ELR (cell line): Measurements from ENCODE around the gene WDR3.
"Not testable (repeated sequence)": the region's sequence is repeated elsewhere in the genome, so short reads cannot be mapped to it uniquely, and the experiment has no call there.

ENCODE experiments used
- DNase-seq: peaks from one replicate; pipeline ENCODE4 v3.0.0-alpha.2; 2015; ENCODE audit warnings: low read depth

WDR3 gene

GRCh38 chr1:117929343-117930172 lies at the start of gene WDR3, which contains the start of gene GDAP2:
Gene WDR3, plus strand, starts transcription at chr1:117929739. Its CDS starts 3,581 bp downstream, at chr1:117933320.
Gene GDAP2, minus strand, starts transcription at chr1:117929621. Its CDS starts 9,264 bp downstream, at chr1:117920357.
- peak; percentile 99 for DNase-seq

GRCh38 chr1:117883616-117884015 lies 45.9 kb upstream of the WDR3 start:
- peak; percentile 67 for DNase-seq

DNA sequence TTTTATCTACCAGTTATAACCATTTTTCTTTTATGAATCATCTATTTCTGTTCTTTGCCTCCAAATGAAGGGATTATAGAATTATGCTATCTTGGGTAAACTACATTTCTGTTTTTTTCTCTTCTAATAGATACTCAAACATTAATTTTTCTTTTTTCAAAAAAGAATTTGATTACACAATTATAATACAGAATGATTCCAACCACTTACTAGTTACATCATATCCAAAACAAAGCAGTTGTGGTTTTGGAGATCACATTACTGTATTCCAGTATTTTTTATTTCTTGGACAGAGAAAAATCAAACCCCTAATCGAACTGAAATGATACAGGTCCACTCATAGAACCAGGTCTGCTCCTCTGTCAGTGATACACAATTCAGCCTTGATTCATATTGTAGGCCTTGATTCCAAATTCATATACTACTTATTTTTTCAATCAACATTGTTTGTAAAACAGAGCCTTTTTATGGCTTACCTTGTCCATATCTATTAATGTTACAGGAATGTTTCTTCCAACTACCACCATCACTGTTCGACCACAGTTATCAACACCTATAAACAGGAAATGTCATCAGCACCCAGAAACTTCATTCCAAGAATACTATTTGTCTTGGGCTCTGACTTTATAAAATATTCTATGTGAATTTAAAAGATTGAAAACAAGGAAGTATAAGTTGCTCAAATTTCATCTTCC lies 43.3 kb upstream of the WDR3 start:
- DNase-seq: peak; percentile 79

DNA sequence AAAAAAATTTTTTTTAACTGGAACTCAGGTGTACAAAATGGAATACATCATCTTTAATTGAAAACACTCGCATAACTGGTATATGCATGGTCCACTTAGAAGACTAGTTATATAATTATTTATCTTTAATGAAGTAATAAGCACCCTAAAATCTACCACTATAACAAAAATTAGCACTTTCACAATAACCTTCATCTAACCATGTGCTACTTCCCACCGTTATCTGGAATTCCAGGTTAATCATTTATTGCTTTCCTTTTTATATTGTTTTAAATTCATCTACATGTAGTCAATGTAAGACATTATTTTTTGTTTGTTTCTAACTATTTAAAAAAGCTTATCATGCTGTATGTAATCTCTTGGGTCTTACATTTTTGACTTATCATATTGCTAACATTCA lies 39.1 kb upstream of the WDR3 start:
- no peak for DNase-seq

DNA sequence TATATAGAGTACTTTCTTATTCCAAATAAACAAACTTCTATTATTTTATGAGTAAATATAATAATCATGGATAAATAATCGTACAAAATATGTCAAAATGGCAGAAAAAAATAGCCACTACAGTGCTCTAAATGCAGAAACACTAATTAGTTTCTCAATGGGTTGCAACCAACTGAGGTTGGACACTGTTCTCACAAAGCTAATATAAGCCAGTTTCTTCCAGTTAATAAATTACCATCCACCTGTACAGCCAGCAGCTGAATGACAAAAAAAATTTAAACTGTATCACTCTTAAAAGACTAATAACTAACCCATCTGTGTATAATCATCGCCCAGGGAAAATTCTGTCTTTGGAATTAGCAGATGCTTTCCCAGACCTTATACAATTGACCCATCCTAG lies 37.0 kb upstream of the WDR3 start:
- DNase-seq: no peak

DNA sequence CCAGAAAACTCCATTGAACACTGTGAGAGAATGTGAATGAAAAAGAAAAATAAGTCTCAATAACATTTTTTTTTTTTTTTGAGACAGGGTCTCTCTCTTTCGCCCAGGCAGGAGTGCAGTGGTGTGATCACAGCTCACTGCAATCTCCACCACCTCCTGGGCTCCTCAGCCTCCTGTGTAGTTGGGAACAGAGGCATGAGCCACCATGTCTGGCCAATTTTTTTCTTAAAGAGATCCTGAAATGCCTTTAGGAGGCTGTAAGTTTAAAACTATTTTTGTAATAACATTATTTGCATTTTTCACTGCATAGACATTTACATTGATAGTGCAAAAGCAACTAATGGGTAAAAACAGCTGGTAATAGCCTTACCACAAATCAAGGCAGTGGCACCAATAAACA lies 35.5 kb upstream of the WDR3 start:
- no peak for DNase-seq

DNA sequence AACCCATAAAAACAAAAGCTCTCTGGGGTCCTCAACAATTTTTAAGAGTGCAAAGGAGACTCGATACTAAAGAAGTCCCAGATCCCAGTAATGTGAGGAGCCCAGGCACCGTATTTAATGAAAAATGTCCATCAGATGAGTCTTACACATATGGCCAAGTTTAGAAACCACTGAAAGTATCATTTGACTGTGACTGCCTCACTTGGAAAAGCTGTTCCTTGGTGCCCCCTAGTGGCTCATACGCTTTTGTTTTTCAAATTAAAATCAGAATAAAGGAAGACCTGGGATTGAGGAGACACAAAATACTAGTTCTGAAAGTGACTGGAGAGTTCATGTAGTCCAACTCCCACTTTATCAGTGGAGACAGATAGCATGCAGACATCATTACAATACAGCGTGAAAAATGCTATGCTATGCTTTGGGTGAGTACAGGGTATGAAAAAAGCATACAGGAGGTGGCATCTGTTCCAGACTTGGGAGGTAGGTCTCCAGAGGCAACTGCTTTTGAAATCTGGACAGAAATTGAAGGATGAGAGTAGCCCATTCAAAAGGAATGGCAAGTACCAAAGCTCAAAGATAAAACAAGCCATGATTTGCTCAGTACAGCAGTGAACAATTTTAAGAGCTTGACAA lies 33.9 kb upstream of the WDR3 start:
- DNase-seq: peak; percentile 91

- DNase-seq: no peak
Measured at GRCh38 chr1:117897551-117897950, 32.0 kb upstream of the WDR3 start.

DNA sequence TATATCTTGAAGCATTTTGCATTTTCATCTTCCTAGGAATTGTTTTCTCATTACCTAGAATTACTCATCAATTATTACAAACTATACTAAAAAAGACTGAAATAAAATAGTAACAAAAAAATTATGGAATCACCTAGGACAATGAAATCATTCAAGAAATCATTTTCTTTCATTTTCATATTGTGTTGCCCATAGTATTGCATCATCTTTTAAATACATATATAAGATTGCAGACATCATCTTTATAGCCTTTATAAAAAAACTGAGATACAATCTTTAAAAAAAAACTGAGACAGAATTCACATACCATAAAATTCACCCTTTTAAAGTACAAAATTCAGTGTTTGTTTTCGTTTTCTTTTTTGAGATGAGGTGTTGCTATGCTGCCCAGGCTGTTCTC lies 29.7 kb upstream of the WDR3 start:
- DNase-seq: no peak

GRCh38 chr1:117902944-117903343 lies 26.6 kb upstream of the WDR3 start:
- DNase-seq: no peak

DNA sequence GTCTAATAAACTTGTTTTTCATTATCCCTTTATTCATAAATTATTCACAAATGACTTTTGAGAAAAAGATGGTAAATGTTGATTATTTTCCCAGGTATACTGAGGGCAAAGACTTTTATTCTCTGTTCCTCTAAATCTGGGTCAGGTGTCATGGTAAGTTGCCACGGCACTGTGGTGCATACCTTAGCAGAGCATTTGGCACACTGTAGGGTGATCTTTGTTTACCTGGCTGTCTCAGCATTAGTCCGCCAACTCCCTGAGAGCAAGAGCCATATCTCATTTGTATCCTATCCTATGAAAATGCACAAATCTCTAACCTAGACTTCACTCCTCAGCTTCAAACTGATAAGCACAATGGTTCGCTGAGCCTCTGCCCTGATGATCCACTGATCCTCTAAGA lies 25.1 kb upstream of the WDR3 start:
- no peak for DNase-seq

DNA sequence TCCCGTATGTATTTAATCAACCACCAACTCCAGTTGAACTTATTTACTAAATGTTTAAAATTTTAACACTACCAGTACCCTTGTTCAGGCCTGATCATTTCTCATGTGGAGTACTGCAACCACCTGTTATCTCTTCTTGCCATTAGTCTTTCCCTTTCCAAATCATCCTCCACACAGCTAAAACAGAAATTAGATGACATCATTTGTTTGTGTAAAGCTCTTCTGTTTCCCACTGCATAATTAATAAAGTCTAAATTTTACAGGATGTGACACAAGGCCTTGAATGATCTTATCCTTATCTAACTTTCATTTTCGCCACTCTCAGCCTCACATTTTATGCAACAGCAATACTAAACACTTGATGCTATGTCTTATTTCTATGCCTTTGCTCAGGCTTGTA lies 24.5 kb upstream of the WDR3 start:
- DNase-seq: no peak

GRCh38 chr1:117911051-117911450 lies 18.5 kb upstream of the WDR3 start:
- no peak for DNase-seq

GRCh38 chr1:117919376-117919775 lies 10.2 kb upstream of the WDR3 start:
- DNase-seq: no peak

DNA sequence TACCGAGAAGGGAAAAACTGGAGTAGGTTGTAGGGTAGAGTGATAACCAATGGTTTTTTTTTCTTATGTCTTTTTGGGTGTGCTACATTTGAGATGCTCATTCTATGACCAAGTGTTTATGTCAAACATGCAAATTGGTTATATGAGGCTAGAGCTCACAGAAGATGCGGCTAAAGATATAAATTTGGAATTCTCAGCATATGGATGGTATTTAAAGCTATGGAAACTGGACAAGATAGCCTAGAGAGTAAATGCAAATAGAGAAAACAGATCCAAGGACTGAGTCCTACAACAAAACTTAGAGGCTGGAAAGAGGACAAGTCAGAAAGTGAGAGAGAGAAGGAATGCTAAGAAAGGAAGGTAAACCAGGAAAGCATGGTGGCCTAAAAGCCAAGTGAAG lies 7.5 kb upstream of the WDR3 start:
- no peak for DNase-seq

DNA sequence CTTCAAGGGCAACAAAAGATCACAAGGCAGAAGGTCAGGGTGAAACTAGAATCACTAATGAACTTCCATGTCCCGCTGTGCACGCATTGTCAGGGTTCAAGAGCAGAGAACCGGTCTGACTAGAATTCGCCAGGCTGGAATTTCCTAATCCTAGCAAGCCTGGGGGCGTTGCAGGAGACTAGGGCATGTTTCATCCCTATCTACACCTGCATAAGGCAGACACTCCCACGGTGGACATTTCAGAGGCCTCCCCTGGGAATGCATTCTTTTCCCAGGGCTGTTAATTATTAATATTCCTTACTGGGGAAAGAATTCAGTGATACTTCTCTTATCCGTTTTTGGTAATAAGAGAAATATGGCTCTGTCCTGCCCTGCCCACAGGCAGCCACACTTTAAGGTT lies 6.8 kb upstream of the WDR3 start:
- DNase-seq: not testable (repeated sequence)

DNA sequence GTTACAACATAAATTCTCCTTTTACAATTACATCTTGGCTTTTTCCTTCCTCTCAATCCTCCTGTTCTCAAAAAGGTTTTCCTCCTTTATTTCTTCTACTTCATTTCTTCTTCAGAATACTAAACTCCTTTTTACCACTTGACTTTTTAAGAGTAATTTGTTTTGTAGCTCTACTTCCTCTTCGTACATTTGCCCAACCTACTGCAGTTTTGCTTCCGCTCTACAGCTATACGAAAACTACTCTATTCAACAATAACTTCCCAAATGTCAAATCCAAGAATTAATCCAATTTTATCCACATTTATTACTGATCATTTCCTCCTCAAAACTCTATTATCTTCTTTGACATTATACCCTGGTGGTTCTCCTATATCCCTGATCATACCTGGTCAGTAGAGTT lies 3.6 kb upstream of the WDR3 start:
- DNase-seq: no peak

GRCh38 chr1:117928881-117929342 lies 627 bp upstream of the WDR3 start:
- DNase-seq: peak; percentile 77

DNA sequence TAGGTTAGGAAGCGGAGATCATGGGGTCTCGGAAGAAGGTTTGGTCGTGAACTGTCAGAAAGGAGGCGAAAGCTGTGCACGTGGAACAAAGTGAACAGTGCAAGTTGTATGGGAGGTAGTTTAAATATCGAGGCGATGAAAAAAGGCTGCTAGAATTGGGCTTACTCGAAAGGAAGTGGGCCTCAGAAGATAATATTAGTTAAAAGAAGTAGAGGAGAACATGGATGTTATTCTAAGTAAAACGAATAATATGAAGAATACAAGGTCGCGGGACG lies 571 bp downstream of the WDR3 start:
- no peak for DNase-seq

- DNase-seq: peak; percentile 19
Measured at GRCh38 chr1:117930484-117930883, 945 bp downstream of the WDR3 start.

GRCh38 chr1:117932576-117932975 lies 3.0 kb downstream of the WDR3 start:
- DNase-seq: peak; percentile 6

DNA sequence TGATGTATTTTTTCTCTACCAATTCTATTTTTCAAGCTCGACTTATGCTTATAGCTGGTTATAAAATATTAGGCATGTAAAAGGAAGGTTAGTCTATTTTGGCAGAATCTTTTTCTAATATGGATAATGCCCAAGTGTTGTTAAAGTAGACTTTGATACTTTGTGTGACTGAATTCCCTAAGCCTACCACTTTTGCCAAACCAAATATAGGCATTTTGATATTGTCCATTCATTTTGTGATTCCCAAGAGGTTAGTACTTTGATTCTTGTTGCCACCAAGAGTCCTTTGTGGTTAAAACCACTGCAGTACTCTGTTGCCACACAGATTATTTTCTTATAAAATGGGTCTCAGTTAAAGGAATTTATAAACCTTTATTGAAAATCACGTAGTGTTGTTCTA lies 4.2 kb downstream of the WDR3 start:
- no peak for DNase-seq

DNA sequence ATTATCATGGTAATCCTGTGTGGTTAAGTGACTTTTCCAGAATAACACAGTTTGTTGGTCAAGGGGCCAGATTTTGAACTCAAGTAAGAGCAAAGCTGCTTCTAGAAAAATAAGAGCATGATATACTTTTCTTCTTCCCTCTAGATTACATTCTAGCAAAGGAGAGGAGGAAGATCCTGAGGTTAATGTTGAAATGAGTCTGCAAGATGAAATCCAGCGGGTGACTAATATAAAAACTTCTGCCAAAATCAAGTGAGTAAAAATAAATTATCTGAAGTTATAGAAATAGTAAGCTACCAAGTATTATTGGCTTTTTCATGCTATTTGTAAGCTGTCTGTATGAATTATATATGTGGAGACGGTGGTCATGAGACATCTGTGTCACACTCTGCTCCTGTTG lies 12.8 kb downstream of the WDR3 start:
- DNase-seq: no peak
